K562 (cell line): Measurements from ENCODE around the gene UFC1. TPM values are rescaled to one million over a fixed set of nuclear protein-coding genes. Genes with fewer than 3 reads are reported as not detected.

ENCODE experiments used
- CBFB ChIP-seq: sonication (generic); formaldehyde crosslinking; IDR thresholded peaks from 2 replicates; pipeline ENCODE4 v1.4.0; 2020; ENCODE audit warnings: mild to moderate bottlenecking, missing genetic modification reagents
- DPF2 ChIP-seq: fragments of 450-650 bp; IDR thresholded peaks from 2 replicates; pipeline ENCODE4 v1.6.1; 2016
- FOXA1 ChIP-seq: fragments of 450-650 bp; IDR thresholded peaks from 2 replicates; pipeline ENCODE4 v1.6.1; 2016; ENCODE audit warnings: mild to moderate bottlenecking, borderline replicate concordance
- HNRNPK ChIP-seq: fragments of 200-400 bp; formaldehyde crosslinking; IDR thresholded peaks from one replicate; pipeline ENCODE4 v1.6.1; 2018; ENCODE audit warnings: mild to moderate bottlenecking, low read depth, low read length; ENCODE audit not compliant: poor library complexity, severe bottlenecking
- LCOR ChIP-seq: sonication (generic); formaldehyde crosslinking; IDR thresholded peaks from 2 replicates; pipeline ENCODE4 v1.8.0; 2022; ENCODE audit warnings: mild to moderate bottlenecking, missing genetic modification reagents
- MBD2 ChIP-seq: sonication (generic); IDR thresholded peaks from 2 replicates; pipeline ENCODE4 v1.6.1; 2016; ENCODE audit warnings: low read depth, borderline replicate concordance
- MCM2 ChIP-seq: fragments of 450-650 bp; IDR thresholded peaks from 2 replicates; pipeline ENCODE4 v1.6.1; 2017; ENCODE audit warnings: low read depth, mild to moderate bottlenecking
- NFATC3 ChIP-seq: fragments of 450-650 bp; IDR thresholded peaks from 2 replicates; pipeline ENCODE4 v1.6.1; 2017; ENCODE audit warnings: mild to moderate bottlenecking
- POLR2H ChIP-seq: IDR thresholded peaks from 2 replicates; pipeline ENCODE4 v1.6.1; 2016; ENCODE audit warnings: missing genetic modification characterization, low read depth, mild to moderate bottlenecking, control low read depth, missing compliant biosample characterization, moderate library complexity
- RCOR1 ChIP-seq, 2 experiments: IDR thresholded peaks; 2 replicates each; pipeline ENCODE4 v1.6.1; 2012; ENCODE audit warnings: low read depth in 2 of 2, low read length in 2 of 2, borderline replicate concordance in 1 of 2, improper control_type of control experiment in 1 of 2
- SMC3 ChIP-seq: conservative IDR thresholded peaks from 2 replicates; pipeline ENCODE4 v1.6.1; 2011; ENCODE audit warnings: low read depth, low read length, improper control_type of control experiment; ENCODE audit not compliant: insufficient read depth
- TAF9B ChIP-seq: fragments of 450-650 bp; IDR thresholded peaks from 2 replicates; pipeline ENCODE4 v1.6.1; 2018; ENCODE audit warnings: mild to moderate bottlenecking; ENCODE audit not compliant: partially characterized antibody
- TEAD1 ChIP-seq, 2 experiments: fragments of 450-650 bp in 1 of 2; sonication (generic) in 1 of 2; formaldehyde crosslinking; IDR thresholded peaks; 2 replicates each; pipeline versions ENCODE4 v1.4.0 to v1.8.0; 2020 to 2022; ENCODE audit warnings: mild to moderate bottlenecking in 2 of 2, missing genetic modification reagents in 1 of 2
- TGIF2 ChIP-seq: sonication (generic); formaldehyde crosslinking; IDR thresholded peaks from 2 replicates; pipeline ENCODE4 v1.8.1; 2022; ENCODE audit warnings: mild to moderate bottlenecking, missing genetic modification reagents, moderate library complexity
- ZBTB8A ChIP-seq: fragments of 450-650 bp; IDR thresholded peaks from 2 replicates; pipeline ENCODE4 v1.6.1; 2018; ENCODE audit warnings: mild to moderate bottlenecking, moderate library complexity; ENCODE audit not compliant: partially characterized antibody
- ZNF174 ChIP-seq: fragments of 250-450 bp; sonication (Bioruptor Pico); IDR thresholded peaks from 2 replicates; pipeline ENCODE4 v1.4.0; 2020; ENCODE audit warnings: mild to moderate bottlenecking
- ZNF239 ChIP-seq: fragments of 250-450 bp; sonication (Bioruptor Pico); IDR thresholded peaks from 2 replicates; pipeline ENCODE4 v1.4.0; 2020; ENCODE audit warnings: mild to moderate bottlenecking
- polyA plus RNA-seq, 8 experiments: library from polyadenylated mRNA; depleted of rRNA in 4 of 8; stranded (reverse) in 5 of 8; unstranded in 3 of 8; fragments of >200 nt; fragmentation: Nextera tagmentation in 2 of 8; fragmentation: Illumina TruSeq in 1 of 8; extraction: Ambion mirVana in 2 of 8; extraction: Trizol in 1 of 8; gene quantifications; 2 replicates each; pipeline versions ENCODE4 v1.2.1 to v1.2.3, GENCODE V29; 2011 to 2014; ENCODE audit warnings: inconsistent platforms in 1 of 8, missing spikeins in 1 of 8
- total RNA-seq, 7 experiments: library from RNA; depleted of rRNA in 6 of 7; stranded (reverse); fragments of >200 nt in 6 of 7; fragmentation: Illumina TruSeq in 2 of 7; extraction: Trizol in 2 of 7; gene quantifications; 2 replicates each; pipeline versions ENCODE4 v1.2.1 to v1.2.3, GENCODE V29; 2011 to 2021; ENCODE audit warnings: low replicate concordance in 1 of 7
- TF ChIP-seq, protein P1 (sequence below): fragments of 450-650 bp; formaldehyde crosslinking; IDR thresholded peaks from 2 replicates; pipeline ENCODE4 v1.4.0; 2020; ENCODE audit warnings: mild to moderate bottlenecking, moderate library complexity
- TF ChIP-seq, protein P2 (sequence below): fragments of 450-650 bp; conservative IDR thresholded peaks from 2 replicates; pipeline ENCODE4 v1.6.1; 2016; ENCODE audit warnings: missing genetic modification characterization, low read depth, mild to moderate bottlenecking, control low read depth, missing compliant biosample characterization
- TF ChIP-seq, protein P3 (sequence below): fragments of 250-450 bp; sonication (Bioruptor Pico); IDR thresholded peaks from 2 replicates; pipeline ENCODE4 v1.8.0; 2021; ENCODE audit warnings: moderate library complexity, mild to moderate bottlenecking, inconsistent platforms
- TF ChIP-seq, protein P4 (sequence below): fragments of 450-650 bp; IDR thresholded peaks from 2 replicates; pipeline ENCODE4 v1.6.1; 2017; ENCODE audit warnings: mild to moderate bottlenecking, moderate library complexity

Gene UFC1
- total and polyA plus RNA-seq, 9 of the 15 experiments (the other 6 are each of a cell fraction or from before 2014, with no cell fraction given), result 92.8 to 220 (median 161) TPM

DNA sequence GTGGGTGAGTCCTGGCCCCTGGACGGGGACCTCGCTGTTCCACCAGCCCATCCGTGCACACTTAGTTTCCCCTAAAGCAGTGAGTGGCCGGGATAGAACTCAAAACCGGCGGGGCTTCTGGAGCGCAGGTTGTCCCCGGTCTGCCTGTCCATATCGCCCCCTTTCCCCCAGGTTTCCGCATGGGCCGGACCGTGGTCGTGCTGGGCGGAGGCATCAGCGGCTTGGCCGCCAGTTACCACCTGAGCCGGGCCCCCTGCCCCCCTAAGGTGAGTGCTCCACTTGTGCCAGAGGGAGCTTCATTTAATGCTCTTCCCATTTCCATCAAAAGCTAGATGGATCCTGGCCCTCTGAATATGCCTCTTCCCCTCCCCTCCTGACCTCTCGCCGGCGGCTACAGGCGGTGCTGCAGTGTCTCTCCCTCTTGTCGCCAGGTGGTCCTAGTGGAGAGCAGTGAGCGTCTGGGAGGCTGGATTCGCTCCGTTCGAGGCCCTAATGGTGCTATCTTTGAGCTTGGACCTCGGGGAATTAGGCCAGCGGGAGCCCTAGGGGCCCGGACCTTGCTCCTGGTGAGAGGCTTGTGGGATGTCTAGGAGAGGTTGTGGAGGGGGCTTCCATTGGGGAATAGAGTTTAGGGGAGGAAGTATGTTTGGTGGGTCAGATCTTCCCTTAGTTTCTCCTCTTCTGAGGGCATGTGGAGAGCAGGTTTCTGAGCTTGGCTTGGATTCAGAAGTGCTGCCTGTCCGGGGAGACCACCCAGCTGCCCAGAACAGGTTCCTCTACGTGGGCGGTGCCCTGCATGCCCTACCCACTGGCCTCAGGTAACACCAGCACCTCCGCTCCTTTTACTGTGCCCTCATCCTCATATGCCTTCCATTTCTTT is 13.1 kb downstream of the UFC1 start (continued):
- TF ChIP-seq NFATC3 (no peak), FOXA1 (no peak), ZNF174 (CRISPR knock-in tag) (no peak), TGIF2 (CRISPR knock-in tag) (no peak), MBD2 (no peak), ZBTB8A (no peak), ZNF239 (no peak), SMC3 (no peak; the same call in 1 of the 2 replicates), POLR2H (tag) (no peak), TAF9B (no peak), CBFB (0 out of 2 replicates have a peak, but pooled peaks have one; percentile 56), RCOR1 (IDR thresholded peaks at IDR 0.05; ENCODE audit: borderline replicate concordance in 1 of 2, low read depth in 2 of 2, low read length in 2 of 2) (no peak), MCM2 (no peak), LCOR (no peak), HNRNPK (no peak), DPF2 (peak; percentile 7), TEAD1 (CRISPR knock-in tag; IDR thresholded peaks at IDR 0.05) (peak in 1 of 2 experiments; percentile 18; a peak in 2 of 4 replicates)
- TF ChIP-seq, protein P1, sequence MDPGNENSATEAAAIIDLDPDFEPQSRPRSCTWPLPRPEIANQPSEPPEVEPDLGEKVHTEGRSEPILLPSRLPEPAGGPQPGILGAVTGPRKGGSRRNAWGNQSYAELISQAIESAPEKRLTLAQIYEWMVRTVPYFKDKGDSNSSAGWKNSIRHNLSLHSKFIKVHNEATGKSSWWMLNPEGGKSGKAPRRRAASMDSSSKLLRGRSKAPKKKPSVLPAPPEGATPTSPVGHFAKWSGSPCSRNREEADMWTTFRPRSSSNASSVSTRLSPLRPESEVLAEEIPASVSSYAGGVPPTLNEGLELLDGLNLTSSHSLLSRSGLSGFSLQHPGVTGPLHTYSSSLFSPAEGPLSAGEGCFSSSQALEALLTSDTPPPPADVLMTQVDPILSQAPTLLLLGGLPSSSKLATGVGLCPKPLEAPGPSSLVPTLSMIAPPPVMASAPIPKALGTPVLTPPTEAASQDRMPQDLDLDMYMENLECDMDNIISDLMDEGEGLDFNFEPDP (CRISPR knock-in tag), result no peak
- TF ChIP-seq, protein P2, sequence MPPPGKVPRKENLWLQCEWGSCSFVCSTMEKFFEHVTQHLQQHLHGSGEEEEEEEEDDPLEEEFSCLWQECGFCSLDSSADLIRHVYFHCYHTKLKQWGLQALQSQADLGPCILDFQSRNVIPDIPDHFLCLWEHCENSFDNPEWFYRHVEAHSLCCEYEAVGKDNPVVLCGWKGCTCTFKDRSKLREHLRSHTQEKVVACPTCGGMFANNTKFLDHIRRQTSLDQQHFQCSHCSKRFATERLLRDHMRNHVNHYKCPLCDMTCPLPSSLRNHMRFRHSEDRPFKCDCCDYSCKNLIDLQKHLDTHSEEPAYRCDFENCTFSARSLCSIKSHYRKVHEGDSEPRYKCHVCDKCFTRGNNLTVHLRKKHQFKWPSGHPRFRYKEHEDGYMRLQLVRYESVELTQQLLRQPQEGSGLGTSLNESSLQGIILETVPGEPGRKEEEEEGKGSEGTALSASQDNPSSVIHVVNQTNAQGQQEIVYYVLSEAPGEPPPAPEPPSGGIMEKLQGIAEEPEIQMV (tag), result no peak
- TF ChIP-seq, protein P3, sequence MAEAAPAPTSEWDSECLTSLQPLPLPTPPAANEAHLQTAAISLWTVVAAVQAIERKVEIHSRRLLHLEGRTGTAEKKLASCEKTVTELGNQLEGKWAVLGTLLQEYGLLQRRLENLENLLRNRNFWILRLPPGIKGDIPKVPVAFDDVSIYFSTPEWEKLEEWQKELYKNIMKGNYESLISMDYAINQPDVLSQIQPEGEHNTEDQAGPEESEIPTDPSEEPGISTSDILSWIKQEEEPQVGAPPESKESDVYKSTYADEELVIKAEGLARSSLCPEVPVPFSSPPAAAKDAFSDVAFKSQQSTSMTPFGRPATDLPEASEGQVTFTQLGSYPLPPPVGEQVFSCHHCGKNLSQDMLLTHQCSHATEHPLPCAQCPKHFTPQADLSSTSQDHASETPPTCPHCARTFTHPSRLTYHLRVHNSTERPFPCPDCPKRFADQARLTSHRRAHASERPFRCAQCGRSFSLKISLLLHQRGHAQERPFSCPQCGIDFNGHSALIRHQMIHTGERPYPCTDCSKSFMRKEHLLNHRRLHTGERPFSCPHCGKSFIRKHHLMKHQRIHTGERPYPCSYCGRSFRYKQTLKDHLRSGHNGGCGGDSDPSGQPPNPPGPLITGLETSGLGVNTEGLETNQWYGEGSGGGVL (CRISPR knock-in tag), result no peak
- TF ChIP-seq, protein P4, sequence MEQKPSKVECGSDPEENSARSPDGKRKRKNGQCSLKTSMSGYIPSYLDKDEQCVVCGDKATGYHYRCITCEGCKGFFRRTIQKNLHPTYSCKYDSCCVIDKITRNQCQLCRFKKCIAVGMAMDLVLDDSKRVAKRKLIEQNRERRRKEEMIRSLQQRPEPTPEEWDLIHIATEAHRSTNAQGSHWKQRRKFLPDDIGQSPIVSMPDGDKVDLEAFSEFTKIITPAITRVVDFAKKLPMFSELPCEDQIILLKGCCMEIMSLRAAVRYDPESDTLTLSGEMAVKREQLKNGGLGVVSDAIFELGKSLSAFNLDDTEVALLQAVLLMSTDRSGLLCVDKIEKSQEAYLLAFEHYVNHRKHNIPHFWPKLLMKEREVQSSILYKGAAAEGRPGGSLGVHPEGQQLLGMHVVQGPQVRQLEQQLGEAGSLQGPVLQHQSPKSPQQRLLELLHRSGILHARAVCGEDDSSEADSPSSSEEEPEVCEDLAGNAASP, result no peak
